HepG2 (cell line): ENCODE results near the gene SNN. TPM values are rescaled to one million over a fixed set of nuclear protein-coding genes. Genes with fewer than 3 reads are reported as not detected.
A peak's percentile ranks its signal among the peaks of the same experiment; 100 is the strongest.

Experiments
- ATAC-seq: fragments of 200-7000 bp; cut with Tn5 transposase; 3 replicates; pipeline ENCODE4 v1.9.1; 2020; ENCODE audit warnings: mild to moderate bottlenecking, moderate library complexity
- BruUV-seq: library from RNA; stranded (reverse); fragments of 400-500 nt; replicated peaks from 2 replicates; lab custom pipeline; 2021; lab: Mats Ljungman, UMichigan
- CTCF ChIA-PET: fragments of 300-600 bp; formaldehyde crosslinking; extraction: SDS; loops from one replicate; lab custom pipeline; 2021; ENCODE audit warnings: low total read pairs, inconsistent platforms, low intra/inter-chr PET ratio; lab: Yijun Ruan, JAX
- POLR2A ChIA-PET: fragments of 350-600 bp; sonication (Branson Sonifier 250); formaldehyde crosslinking; loops from one replicate; lab custom pipeline; 2020; ENCODE audit warnings: antibody characterized with exemption, inconsistent platforms; lab: Yijun Ruan, JAX
- DNase-seq: peaks from one replicate; pipeline ENCODE4 v3.0.0-alpha.2; 2015; ENCODE audit warnings: low spot score
- FAIRE-seq: peaks from 3 replicates; lab custom pipeline; 2011; peaks lifted over from hg19 to GRCh38; lab: Jason Lieb, UNC
- H2AFZ ChIP-seq: one replicate; pipeline ENCODE4 v1.6.1; 2011; ENCODE audit warnings: low read length, inconsistent platforms
- H3K27ac ChIP-seq: fragments of 300-600 bp; 3 replicates; pipeline ENCODE4 v1.8.0; 2011; ENCODE audit warnings: mixed run types, mild to moderate bottlenecking, mixed read lengths, low read length, inconsistent platforms; ENCODE audit not compliant: insufficient read depth; ENCODE audit errors: extremely low read length
- H3K27me3 ChIP-seq, 2 experiments: fragments of 200-600 bp in 1 of 2; 2 replicates in 1 of 2; 3 replicates in 1 of 2; pipeline versions ENCODE4 v1.6.0 to v1.8.0; 2011; ENCODE audit warnings: low read length in 2 of 2, mild to moderate bottlenecking in 2 of 2, moderate library complexity in 2 of 2, inconsistent platforms in 1 of 2; ENCODE audit not compliant: insufficient read depth in 2 of 2, control insufficient read depth in 1 of 2
- H3K36me3 ChIP-seq, 2 experiments: fragments of 200-600 bp in 1 of 2; replicated peaks in 1 of 2; 2 replicates in 1 of 2; 3 replicates in 1 of 2; pipeline versions ENCODE4 v1.5.1 to v1.8.0; 2011; ENCODE audit warnings: low read length in 2 of 2, inconsistent platforms in 1 of 2; ENCODE audit not compliant: insufficient read depth in 2 of 2, control insufficient read depth in 1 of 2
- H3K4me1 ChIP-seq: 2 replicates; pipeline ENCODE4 v1.5.1; 2012; ENCODE audit warnings: low read length, inconsistent platforms; ENCODE audit not compliant: insufficient read depth
- H3K4me2 ChIP-seq: 2 replicates; pipeline ENCODE4 v1.6.0; 2011; ENCODE audit warnings: low read depth, low read length, inconsistent platforms
- H3K4me3 ChIP-seq, 3 experiments: fragments of 200-600 bp in 1 of 3; sonication (generic), shearing (Covaris generic) in 1 of 3; replicated peaks in 1 of 3; 2 replicates each; pipeline ENCODE4 v1.5.1; 2011 to 2016; ENCODE audit warnings: low read length in 3 of 3, inconsistent platforms in 2 of 3, low read depth in 2 of 3, mild to moderate bottlenecking in 2 of 3, control low read depth in 1 of 3, mixed read lengths in 1 of 3; ENCODE audit not compliant: insufficient read depth in 1 of 3
- H3K79me2 ChIP-seq: one replicate; pipeline ENCODE4 v1.6.1; 2011; ENCODE audit warnings: low read length, inconsistent platforms; ENCODE audit not compliant: insufficient read depth
- H3K9ac ChIP-seq: 2 replicates; pipeline ENCODE4 v1.6.0; 2011; ENCODE audit warnings: mild to moderate bottlenecking, low read depth, low read length, inconsistent platforms; ENCODE audit not compliant: insufficient read depth
- H3K9me3 ChIP-seq: 2 replicates; pipeline ENCODE4 v1.5.1; 2012; ENCODE audit warnings: mild to moderate bottlenecking, low read length
- H4K20me1 ChIP-seq: 2 replicates; pipeline ENCODE4 v1.6.0; 2011; ENCODE audit warnings: inconsistent platforms, mild to moderate bottlenecking, low read length, moderate library complexity; ENCODE audit not compliant: insufficient read depth
- FIP1L1 ChIP-seq: fragments of 200-400 bp; formaldehyde crosslinking; IDR thresholded peaks from 2 replicates; pipeline ENCODE4 v1.6.1; 2018; ENCODE audit warnings: low read depth, mild to moderate bottlenecking, low read length, moderate library complexity, borderline replicate concordance; ENCODE audit not compliant: insufficient read depth
- FOXK2 ChIP-seq: fragments of 450-650 bp; IDR thresholded peaks from 2 replicates; pipeline ENCODE4 v1.6.1; 2016
- HMG20A ChIP-seq: IDR thresholded peaks from 2 replicates; pipeline ENCODE4 v1.6.1; 2016; ENCODE audit warnings: borderline replicate concordance
- HNRNPK ChIP-seq: fragments of 200-400 bp; formaldehyde crosslinking; IDR thresholded peaks from 2 replicates; pipeline ENCODE4 v1.6.1; 2018; ENCODE audit warnings: low read length, low read depth, moderate library complexity, mild to moderate bottlenecking; ENCODE audit not compliant: poor library complexity, severe bottlenecking
- HOXD1 ChIP-seq: sonication (generic); formaldehyde crosslinking; IDR thresholded peaks from 2 replicates; pipeline ENCODE4 v1.5.0; 2020; ENCODE audit warnings: missing genetic modification reagents
- IKZF1 ChIP-seq: fragments of 450-650 bp; IDR thresholded peaks from 2 replicates; pipeline ENCODE4 v1.7.1; 2016
- MIER2 ChIP-seq: IDR thresholded peaks from 2 replicates; pipeline ENCODE4 v1.6.1; 2016; ENCODE audit warnings: missing biosample characterization, missing genetic modification reagents
- RXRB ChIP-seq: IDR thresholded peaks from 2 replicates; pipeline ENCODE4 v1.6.1; 2016; ENCODE audit warnings: borderline replicate concordance, missing genetic modification reagents, missing compliant biosample characterization
- SALL1 ChIP-seq: sonication (generic); formaldehyde crosslinking; IDR thresholded peaks from 2 replicates; pipeline ENCODE4 v1.8.0; 2022; ENCODE audit warnings: mild to moderate bottlenecking, missing genetic modification reagents
- TEAD3 ChIP-seq: optimal IDR thresholded peaks from 2 replicates; pipeline ENCODE3; 2016; ENCODE audit warnings: borderline replicate concordance
- ZNF34 ChIP-seq: sonication (generic); formaldehyde crosslinking; IDR thresholded peaks from 2 replicates; pipeline ENCODE4 v1.4.0; 2020; ENCODE audit warnings: mild to moderate bottlenecking, missing genetic modification reagents, borderline replicate concordance
- ZNF441 ChIP-seq: sonication (generic); formaldehyde crosslinking; IDR thresholded peaks from 2 replicates; pipeline ENCODE4 v1.7.0; 2021; ENCODE audit warnings: missing genetic modification reagents, borderline replicate concordance
- ZNF501 ChIP-seq: sonication (generic); formaldehyde crosslinking; IDR thresholded peaks from 2 replicates; pipeline ENCODE4 v1.5.1; 2020; ENCODE audit warnings: mild to moderate bottlenecking, moderate library complexity, missing genetic modification reagents
- ZNF629 ChIP-seq: sonication (generic); formaldehyde crosslinking; conservative IDR thresholded peaks from 2 replicates; pipeline ENCODE4 v1.5.0; 2020; ENCODE audit warnings: missing genetic modification reagents
- WGBS: methylation state at CpG from one replicate; pipeline ENCODE4 v1.1.6; 2017; ENCODE audit warnings: low lambda C conversion rate; 5-methylcytosine and 5-hydroxymethylcytosine counted together
- in situ Hi-C: cut with HindIII; loops from 2 replicates; pipeline ENCODE4 v1.10.0; 2017; ENCODE audit warnings: low pct_unique_long_range_greater_than_20kb; ENCODE audit not compliant: extremely low pct_ligation_motif_present
- intact Hi-C: fragments of 100-400 bp; cut with micrococcal nuclease; formaldehyde crosslinking; loops from one replicate; pipeline ENCODE4 v1.10.0; 2022; ENCODE audit not compliant: unreplicated experiment
- polyA plus RNA-seq, 8 experiments: library from polyadenylated mRNA; depleted of rRNA in 3 of 8; stranded (reverse) in 7 of 8; unstranded in 1 of 8; fragments of >200 nt; fragmentation: Illumina TruSeq in 4 of 8; extraction: Trizol in 4 of 8; gene quantifications; 2 replicates each; pipeline versions ENCODE4 v1.2.1 to v1.2.3, GENCODE V29; 2011 to 2016; ENCODE audit warnings: low read depth in 4 of 8, missing spikeins in 1 of 8, mixed read lengths in 1 of 8; ENCODE audit not compliant: insufficient read depth in 1 of 8
- total RNA-seq, 5 experiments: library from RNA; depleted of rRNA; stranded (reverse); fragments of >200 nt; fragmentation: Illumina TruSeq; extraction: Trizol; gene quantifications; 2 replicates each; pipeline ENCODE4 v1.2.3, GENCODE V29; 2016; ENCODE audit warnings: low read depth in 1 of 5
- TF ChIP-seq, protein P1 (sequence below): sonication (generic); formaldehyde crosslinking; IDR thresholded peaks from 2 replicates; pipeline ENCODE4 v1.4.0; 2020; ENCODE audit warnings: mild to moderate bottlenecking, low read depth, missing genetic modification reagents
- TF ChIP-seq, protein P2 (sequence below): sonication (generic); formaldehyde crosslinking; IDR thresholded peaks from 2 replicates; pipeline ENCODE4 v1.5.0; 2020; ENCODE audit warnings: missing genetic modification reagents
- TF ChIP-seq, protein P3 (sequence below): fragments of 450-650 bp; IDR thresholded peaks from 2 replicates; pipeline ENCODE4 v1.6.1; 2017

SNN gene
- total and polyA plus RNA-seq, 2 of the 13 experiments (the other 11 are each of a cell fraction or from before 2014, with no cell fraction given): 5.2 to 8.4 TPM

DNA sequence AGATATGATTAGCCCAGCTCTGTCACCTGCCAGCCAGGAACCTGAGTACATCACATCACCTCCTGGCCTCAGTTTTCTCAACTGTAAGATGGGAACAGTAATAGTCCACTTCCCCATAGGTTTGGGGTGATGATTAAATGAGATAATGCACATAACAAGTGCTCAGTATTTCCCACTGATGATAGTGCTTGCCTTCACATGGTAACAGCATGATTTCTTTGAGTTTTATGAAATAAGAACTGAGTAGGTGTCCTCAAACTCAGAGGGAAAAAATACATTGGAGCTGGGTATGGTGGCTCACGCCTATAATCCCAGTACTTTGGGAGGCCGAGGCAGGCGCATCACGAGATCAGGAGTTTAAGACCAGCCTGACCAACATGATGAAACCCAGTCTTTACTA lies 30.1 kb upstream of the SNN start:
- Histone ChIP-seq H3K4me3 (no peak overlapping the region), H3K27me3 (peaks cover 0 to 13% of the 10 kb centered on the region in 2 experiments; a peak in 2 of 5 replicates), H3K36me3 (no peaks in the 10 kb centered on the region), H4K20me1 (no peaks in the 10 kb centered on the region), H3K27ac (no peak overlapping the region), H3K9me3 (no peaks in the 10 kb centered on the region), H3K4me1 (peaks cover 37% of the 10 kb centered on the region), H3K79me2 (no peaks in the 10 kb centered on the region), H2AFZ (no peak overlapping the region), H3K4me2 (no peak overlapping the region), H3K9ac (no peak overlapping the region)
- ATAC-seq (no peak), FAIRE-seq (no peak), DNase-seq (no peak)
- TF ChIP-seq ZNF629 (CRISPR knock-in tag) (peak; percentile 74; the same call in 1 of the 2 replicates), HOXD1 (CRISPR knock-in tag) (no peak), SALL1 (CRISPR knock-in tag) (no peak), RXRB (CRISPR knock-in tag) (no peak), ZNF501 (CRISPR knock-in tag) (no peak)
- TF ChIP-seq, protein P1, sequence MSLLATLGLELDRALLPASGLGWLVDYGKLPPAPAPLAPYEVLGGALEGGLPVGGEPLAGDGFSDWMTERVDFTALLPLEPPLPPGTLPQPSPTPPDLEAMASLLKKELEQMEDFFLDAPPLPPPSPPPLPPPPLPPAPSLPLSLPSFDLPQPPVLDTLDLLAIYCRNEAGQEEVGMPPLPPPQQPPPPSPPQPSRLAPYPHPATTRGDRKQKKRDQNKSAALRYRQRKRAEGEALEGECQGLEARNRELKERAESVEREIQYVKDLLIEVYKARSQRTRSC (CRISPR knock-in tag): no peak
- ChIA-PET POLR2A (interaction anchor here (0.5 to 1.2 kb wide), 2 partner anchors 159 to 364 kb away, joined by 3 read pairs; partner anchors contain the start of gene ZC3H7A), CTCF (no interaction called here)
- intact Hi-C loops: no loop called here
- WGBS: 78% methylated on average over 4 of the region's 4 CpGs
- BruUV-seq: no TSS peak
- in situ Hi-C loops: no loop called here

DNA sequence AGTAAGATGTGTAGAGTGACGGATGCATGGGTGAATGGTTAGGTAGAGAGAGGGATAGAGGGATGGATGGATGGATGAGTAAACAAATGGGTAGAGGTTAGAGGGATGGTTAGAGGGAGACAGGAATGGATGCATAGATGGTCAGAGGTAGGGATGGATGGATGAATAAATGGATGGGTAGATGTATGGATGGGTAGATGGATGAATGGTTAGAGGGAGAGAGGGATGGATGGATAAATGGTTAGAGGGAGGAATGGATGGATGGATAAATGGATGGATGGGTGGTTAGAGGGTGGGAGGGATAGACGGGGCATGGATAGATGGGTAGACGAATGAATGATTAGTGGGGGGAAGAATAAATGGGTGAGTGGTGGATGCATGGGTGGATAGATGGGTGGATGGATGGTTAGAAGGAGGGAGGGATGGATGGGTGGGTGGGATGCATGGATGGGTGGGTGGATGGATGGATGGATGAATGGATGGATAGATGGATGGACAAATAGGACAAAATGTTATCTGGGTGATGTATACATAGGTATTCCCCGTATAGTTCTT lies 29.2 kb upstream of the SNN start:
- FAIRE-seq (no peak), DNase-seq (no peak), ATAC-seq (no peak)
- H3K27ac ChIP-seq: no peak overlapping the region
- H3K9ac ChIP-seq: no peak overlapping the region
- BruUV-seq: no TSS peak
- no peaks in the 10 kb centered on the region for H3K9me3 ChIP-seq
- in situ Hi-C loops (no loop called here), intact Hi-C loops (no loop called here)
- H3K4me1 ChIP-seq: peaks cover 34% of the 10 kb centered on the region
- no peak overlapping the region for H2AFZ ChIP-seq
- POLR2A ChIA-PET: interaction anchor here (1.2 to 2.0 kb wide), 4 partner anchors 10 to 383 kb away, joined by 3 to 8 read pairs (median 6); partner anchors contain the start of genes SOCS1 and ZC3H7A
- CTCF ChIA-PET: no interaction called here
- no peak overlapping the region for H3K4me3 ChIP-seq
- no peak overlapping the region for H3K4me2 ChIP-seq
- no peaks in the 10 kb centered on the region for H4K20me1 ChIP-seq
- no peaks in the 10 kb centered on the region for H3K79me2 ChIP-seq
- 46% methylated on average over 4 of the region's 4 CpGs for WGBS
- H3K27me3 ChIP-seq: peaks cover 0 to 13% of the 10 kb centered on the region in 2 experiments; a peak in 2 of 5 replicates
- no peaks in the 10 kb centered on the region for H3K36me3 ChIP-seq
- TF ChIP-seq HMG20A (CRISPR knock-in tag) (no peak), FOXK2 (0 out of 2 replicates have a peak, but pooled peaks have one; percentile 30), FIP1L1 (no peak), HNRNPK (peak; percentile 31), ZNF441 (no peak), ZNF34 (CRISPR knock-in tag) (no peak), IKZF1 (peak; percentile 88), MIER2 (CRISPR knock-in tag) (no peak), TEAD3 (CRISPR knock-in tag) (no peak)
- TF ChIP-seq, protein P2, sequence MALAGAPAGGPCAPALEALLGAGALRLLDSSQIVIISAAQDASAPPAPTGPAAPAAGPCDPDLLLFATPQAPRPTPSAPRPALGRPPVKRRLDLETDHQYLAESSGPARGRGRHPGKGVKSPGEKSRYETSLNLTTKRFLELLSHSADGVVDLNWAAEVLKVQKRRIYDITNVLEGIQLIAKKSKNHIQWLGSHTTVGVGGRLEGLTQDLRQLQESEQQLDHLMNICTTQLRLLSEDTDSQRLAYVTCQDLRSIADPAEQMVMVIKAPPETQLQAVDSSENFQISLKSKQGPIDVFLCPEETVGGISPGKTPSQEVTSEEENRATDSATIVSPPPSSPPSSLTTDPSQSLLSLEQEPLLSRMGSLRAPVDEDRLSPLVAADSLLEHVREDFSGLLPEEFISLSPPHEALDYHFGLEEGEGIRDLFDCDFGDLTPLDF (CRISPR knock-in tag): no peak
- TF ChIP-seq, protein P3, sequence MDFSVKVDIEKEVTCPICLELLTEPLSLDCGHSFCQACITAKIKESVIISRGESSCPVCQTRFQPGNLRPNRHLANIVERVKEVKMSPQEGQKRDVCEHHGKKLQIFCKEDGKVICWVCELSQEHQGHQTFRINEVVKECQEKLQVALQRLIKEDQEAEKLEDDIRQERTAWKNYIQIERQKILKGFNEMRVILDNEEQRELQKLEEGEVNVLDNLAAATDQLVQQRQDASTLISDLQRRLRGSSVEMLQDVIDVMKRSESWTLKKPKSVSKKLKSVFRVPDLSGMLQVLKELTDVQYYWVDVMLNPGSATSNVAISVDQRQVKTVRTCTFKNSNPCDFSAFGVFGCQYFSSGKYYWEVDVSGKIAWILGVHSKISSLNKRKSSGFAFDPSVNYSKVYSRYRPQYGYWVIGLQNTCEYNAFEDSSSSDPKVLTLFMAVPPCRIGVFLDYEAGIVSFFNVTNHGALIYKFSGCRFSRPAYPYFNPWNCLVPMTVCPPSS: no peak; the same call in 1 of the 2 replicates
